Subcutaneous adipose tissue (tissue), 4 donors: ENCODE results near the gene PPME1. TPM values are rescaled to one million over a fixed set of nuclear protein-coding genes. Genes with fewer than 3 reads are reported as not detected.

ENCODE experiments used
- total RNA-seq, 4 donors: library from RNA; depleted of rRNA; stranded (reverse); fragments of >200 nt; gene quantifications; one replicate each; pipeline ENCODE4 v1.1.0, GENCODE V29; 2016
- TF ChIP-seq, protein P1 (sequence below): fragments of 450-650 bp; IDR thresholded peaks from one replicate; pipeline ENCODE4 v1.5.1; 2016; ENCODE audit warnings: low read depth, mild to moderate bottlenecking, control low read depth, antibody characterized with exemption, moderate library complexity

Gene PPME1
- total RNA-seq, 4 donors from 2014 or later = 15.0 to 26.3 (median 19.6) TPM

DNA sequence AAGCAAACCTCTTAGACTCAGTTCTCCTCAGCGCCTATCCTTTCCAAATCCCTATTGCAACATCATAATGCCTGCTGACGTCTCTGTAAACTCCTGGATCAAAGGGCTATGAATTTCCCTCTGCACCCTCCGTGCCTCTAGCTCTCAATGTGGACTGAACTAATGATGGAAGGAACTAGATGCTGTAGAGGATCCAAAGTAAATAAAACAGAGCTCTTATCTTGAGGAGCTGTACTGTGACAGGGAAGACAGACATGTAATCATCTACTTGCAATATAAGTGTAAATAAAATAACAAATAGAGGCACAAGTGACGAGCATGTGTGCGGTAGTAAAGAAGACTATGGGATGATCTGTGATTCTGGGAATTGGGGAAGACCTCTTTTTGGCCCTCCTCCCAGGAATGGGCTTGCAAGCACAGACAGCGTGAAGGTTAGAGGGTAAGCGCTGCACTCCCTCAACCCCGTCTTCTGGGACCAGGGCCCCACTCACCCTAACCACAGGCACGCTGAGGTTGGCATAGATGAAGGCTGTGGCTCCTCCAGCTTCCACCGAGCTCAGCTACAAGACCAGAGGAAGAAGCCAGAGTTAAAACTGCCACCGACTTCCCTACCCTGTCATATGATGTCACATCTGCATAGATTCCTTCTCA is 98.2 kb downstream of the PPME1 start:
- TF ChIP-seq, protein P1, sequence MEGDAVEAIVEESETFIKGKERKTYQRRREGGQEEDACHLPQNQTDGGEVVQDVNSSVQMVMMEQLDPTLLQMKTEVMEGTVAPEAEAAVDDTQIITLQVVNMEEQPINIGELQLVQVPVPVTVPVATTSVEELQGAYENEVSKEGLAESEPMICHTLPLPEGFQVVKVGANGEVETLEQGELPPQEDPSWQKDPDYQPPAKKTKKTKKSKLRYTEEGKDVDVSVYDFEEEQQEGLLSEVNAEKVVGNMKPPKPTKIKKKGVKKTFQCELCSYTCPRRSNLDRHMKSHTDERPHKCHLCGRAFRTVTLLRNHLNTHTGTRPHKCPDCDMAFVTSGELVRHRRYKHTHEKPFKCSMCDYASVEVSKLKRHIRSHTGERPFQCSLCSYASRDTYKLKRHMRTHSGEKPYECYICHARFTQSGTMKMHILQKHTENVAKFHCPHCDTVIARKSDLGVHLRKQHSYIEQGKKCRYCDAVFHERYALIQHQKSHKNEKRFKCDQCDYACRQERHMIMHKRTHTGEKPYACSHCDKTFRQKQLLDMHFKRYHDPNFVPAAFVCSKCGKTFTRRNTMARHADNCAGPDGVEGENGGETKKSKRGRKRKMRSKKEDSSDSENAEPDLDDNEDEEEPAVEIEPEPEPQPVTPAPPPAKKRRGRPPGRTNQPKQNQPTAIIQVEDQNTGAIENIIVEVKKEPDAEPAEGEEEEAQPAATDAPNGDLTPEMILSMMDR = no peak

DNA sequence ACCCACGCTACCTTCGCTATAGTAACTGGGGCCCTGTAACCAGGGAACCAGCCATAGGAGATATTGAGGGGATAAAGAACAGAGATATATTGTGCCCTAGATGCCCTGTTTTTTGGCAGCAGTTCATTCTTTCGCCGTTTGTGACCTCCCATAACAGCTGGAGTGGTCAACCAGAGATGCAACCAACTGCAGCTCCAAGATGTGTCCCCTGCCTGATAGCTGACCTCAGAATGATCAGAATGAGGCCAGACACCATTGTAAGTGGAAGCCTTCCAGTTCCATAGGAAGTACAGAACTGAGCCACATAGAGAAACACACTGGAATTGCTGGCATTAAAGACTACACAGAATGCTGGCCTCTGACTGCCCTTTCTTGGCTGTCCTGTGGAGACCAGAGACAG is 101.2 kb downstream of the PPME1 start:
- TF ChIP-seq, protein P1 = no peak

DNA sequence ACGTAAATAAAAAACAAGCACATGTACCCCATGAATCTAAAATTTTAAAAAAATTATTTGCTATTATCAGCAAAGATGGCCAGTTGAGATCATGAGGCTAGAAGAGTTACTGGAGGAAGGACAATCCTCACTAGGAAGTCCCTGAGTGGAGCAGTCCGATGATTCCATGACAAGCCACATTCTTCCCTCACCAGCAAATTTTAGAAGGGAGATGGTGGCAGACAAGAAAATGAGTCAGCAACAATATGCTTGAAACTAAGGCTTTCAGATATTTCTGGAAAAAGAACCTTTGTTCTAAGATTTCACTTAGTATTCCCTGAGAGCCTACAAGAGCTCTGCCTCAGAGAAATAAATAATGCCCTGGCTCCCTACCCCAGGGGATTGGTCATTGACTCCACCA is 105.5 kb downstream of the PPME1 start:
- TF ChIP-seq, protein P1 = no peak

DNA sequence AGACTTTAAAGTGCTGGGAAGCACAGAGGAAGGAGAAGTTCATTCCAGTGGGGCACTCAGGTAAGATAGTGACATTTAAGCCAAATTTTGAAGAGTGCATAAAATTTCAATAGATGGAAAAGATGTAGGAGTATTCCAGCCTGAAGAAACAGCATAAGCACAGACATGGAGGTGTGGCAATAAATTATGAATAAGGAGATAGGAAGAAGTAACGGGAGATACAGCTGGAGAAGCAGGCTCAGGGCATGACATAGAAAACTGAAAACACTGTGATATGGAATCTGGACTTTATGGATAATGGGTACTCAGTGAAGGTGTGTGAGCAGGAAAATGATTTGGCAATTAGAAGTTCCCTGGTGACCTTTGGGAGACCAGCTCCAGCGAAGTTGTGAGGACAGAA is 107.0 kb downstream of the PPME1 start:
- TF ChIP-seq, protein P1 = no peak

DNA sequence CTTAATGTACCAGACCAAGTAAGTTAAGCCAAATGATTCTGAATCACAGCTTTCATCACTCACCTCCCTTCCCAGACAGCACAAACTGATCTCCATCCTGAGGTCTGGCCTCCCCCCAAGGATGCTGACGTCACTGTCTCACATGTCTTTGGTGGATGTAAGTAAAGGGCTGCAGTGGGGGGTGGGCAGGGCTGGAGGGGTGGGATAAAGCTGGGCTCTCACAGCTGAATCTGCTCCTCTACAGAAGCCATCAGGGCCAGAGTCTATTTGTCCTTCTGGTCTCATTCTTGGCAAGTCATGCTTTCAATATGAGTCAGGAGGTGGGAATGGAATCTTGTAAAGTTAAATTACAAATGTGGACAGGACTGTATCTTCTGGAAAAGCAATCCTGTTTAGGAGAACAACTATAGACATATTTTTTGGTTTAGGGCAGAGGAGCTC is 107.7 kb downstream of the PPME1 start:
- TF ChIP-seq, protein P1 = no peak

DNA sequence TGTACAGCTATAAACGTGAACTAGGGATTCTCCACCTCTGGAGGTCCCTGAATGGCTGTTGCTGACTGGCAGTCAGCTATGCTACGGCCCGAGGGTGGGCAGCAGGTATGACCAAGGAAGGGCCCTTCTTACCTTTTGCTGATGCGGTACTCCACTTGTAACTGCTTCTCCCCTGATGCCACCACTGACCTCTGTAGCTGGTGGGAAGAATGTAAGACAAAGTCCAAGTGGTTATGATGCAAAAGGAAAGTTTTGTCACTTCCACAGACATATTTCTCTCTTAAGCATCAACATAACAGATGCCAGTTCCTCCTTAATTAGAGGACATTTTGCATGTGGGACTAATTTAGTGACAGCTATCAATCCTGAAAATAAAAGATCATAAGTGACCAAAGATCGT is 108.2 kb downstream of the PPME1 start:
- TF ChIP-seq, protein P1 = no peak

DNA sequence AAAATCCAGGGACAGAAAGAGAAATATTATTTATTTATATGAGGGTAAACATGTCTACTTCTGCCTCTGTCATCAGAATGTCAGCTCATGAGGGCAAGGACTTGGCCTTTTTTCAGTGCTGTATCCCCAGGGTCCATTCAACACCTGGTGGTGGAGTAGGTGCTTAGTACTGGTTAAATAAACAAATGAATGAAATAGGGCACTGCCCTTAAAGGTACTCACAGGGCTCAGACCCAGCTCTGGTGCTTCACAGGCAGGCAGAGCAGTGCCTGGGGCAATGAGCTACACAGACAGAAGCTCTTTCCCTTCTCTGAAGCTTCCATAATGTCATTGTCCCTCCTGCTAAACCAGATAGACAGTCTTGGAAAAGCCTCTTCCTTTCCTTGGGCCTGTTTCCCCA is 109.4 kb downstream of the PPME1 start:
- TF ChIP-seq, protein P1 = no peak
